NCI-H2081 treated with DMSO at 0.1 percent for 48 hours (cell line): ENCODE results near the gene CFAP97D2.
"Not testable (repeated sequence)": the region's sequence is repeated elsewhere in the genome, so short reads cannot be mapped to it uniquely, and the experiment has no call there.

Experiments
- DNase-seq: peaks from one replicate; lab custom pipeline; 2025; lab: John Stamatoyannopoulos, UW

CFAP97D2 gene

DNA sequence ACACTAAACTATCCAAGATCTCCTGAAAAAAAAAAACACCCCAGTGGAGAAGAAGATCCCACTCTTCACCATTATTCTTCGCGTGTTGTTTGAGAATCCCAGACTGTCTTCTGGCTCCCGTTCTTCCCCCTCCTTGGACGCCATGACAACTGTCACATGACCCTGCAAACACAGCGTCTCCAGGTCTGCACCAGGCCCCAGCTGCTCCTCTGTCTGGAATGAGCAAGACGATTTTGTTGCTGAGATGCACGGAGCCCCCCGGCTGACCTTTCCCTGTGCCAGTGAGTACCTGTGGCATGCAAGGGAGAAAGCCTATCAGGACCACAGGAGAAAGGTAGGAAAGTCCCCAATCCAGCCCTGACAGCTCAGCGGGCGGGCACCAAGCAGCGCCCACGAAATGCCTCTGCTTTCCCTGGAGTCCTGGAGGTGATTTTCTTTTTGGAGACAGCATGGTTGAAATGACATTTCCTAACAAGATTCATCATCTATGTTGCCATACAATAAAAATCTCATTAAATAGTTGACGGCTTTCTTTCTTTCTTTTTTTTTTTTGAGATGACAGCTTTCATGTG lies at the start of gene CFAP97D2:
CFAP97D2 (plus strand) TSS at position 171 of the 572 bp plus-strand sequence; CDS start at position 245, 74 bp downstream.
- no peak for DNase-seq

GRCh38 chr13:114129649-114130062 lies 49.4 kb upstream of the CFAP97D2 start:
- DNase-seq, result no peak

GRCh38 chr13:114130131-114130836 lies 48.8 kb upstream of the CFAP97D2 start:
- DNase-seq, result no peak

- DNase-seq, result no peak
These were observed 48.0 kb upstream of the CFAP97D2 start for GRCh38 chr13:114130837-114131582.

DNA sequence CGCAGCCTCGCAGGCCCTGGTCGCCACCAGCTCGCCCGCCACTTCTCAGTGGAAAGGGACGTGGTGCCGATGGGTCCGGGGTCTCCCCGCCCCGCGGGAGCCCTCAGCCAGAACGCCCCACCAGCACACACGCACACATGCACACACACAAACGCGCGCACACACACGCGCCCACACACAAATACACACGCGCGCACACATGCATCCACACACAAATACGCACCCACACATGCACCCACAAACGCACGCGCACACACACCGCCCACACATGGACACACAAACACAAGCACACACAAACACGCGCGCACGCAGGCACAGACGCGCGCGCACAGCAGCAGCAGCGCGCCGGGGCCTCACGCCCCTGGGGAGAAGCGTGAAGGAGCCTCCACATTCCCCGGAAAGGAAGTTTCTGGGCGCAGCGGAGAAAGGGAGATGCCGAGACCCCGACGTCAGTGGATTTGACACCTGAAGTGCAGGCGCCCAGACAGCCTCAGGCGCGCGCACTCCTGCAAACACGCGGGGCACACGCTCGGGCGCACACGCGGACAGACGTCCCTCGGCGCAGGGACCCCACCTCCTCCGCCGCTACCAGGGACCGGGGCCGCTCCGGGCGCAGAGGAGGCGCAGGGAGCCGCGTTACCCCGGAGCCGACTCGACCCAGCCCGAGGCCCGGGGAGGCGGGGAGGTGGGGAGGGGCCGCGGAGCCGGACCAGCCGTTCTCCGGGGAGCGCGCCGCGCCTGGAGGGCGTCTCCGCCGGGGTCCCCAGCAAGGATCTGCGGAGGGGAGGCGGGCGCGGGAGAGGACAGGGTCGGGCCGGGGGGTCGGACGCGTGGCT lies 47.3 kb upstream of the CFAP97D2 start:
- DNase-seq, result no peak

GRCh38 chr13:114132419-114133121 lies 46.5 kb upstream of the CFAP97D2 start, which contains the start of gene RASA3:
TSS of gene RASA3 (minus strand) at chr13:114132623. CDS start at chr13:114132489, 134 bp downstream.
- DNase-seq, result no peak

DNA sequence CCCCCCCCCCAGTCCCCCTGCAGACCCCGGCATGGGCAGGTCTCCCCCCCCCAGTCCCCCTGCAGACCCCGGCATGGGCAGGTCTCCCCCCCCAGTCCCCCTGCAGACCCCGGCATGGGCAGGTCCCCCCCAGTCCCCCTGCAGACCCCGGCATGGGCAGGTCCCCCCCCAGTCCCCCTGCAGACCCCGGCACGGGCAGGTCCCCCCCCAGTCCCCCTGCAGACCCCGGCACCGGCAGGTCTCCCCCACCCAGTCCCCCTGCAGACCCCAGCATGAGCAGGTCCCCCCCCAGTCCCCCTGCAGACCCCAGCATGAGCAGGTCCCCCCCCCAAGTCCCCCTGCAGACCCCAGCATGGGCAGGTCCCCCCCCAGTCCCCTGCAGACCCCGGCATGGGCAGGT lies 45.9 kb upstream of the CFAP97D2 start:
- not testable (repeated sequence) for DNase-seq

DNA sequence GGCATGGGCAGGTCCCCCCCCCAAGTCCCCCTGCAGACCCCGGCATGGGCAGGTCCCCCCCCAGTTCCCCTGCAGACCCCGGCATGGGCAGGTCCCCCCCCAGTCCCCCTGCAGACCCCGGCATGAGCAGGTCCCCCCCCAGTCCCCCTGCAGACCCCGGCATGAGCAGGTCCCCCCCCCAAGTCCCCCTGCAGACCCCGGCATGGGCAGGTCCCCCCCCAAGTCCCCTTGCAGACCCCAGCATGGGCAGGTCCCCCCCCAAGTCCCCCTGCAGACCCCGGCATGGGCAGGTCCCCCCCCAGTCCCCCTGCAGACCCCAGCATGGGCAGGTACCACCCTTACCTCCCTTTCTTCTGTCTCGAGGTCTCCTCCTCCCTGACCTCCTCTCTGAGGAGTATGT lies 45.5 kb upstream of the CFAP97D2 start:
- not testable (repeated sequence) for DNase-seq

DNA sequence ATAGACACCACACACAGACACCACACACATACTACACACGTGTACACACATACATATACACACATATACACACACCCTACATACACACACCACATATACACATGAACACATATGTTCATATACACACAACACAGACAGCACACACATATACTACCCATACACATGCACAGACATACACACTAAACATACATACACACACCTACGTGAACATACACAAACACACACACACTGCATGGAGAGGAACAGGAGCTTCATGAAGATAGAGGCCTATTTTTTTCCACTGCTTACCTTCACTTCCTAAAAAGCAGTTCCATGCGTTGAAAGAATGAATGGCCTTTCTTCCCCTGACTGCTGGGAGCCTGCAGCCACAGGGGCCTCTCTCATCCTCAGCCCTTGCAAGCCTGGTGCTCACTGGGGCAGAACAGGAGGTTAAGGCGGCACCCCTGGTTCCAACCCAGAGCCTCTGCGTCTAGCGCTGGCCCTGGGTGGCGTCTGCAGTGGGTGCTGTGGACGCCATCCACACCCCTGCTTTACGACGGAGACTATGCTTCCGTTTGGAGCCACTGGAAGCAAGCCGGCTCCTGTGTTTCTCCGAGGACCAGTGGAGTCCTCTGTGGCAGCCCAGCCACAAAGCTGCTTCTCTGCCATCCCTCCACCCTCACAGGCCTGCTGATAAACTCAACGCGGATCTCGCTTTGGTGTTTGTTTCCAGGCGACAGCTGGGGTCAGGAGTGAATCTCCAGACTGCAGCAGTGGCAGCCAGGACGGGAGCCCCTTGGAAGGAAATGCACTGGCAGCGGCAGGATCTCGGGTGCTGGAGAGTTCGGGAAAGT lies 44.7 kb upstream of the CFAP97D2 start:
- DNase-seq, result no peak

DNA sequence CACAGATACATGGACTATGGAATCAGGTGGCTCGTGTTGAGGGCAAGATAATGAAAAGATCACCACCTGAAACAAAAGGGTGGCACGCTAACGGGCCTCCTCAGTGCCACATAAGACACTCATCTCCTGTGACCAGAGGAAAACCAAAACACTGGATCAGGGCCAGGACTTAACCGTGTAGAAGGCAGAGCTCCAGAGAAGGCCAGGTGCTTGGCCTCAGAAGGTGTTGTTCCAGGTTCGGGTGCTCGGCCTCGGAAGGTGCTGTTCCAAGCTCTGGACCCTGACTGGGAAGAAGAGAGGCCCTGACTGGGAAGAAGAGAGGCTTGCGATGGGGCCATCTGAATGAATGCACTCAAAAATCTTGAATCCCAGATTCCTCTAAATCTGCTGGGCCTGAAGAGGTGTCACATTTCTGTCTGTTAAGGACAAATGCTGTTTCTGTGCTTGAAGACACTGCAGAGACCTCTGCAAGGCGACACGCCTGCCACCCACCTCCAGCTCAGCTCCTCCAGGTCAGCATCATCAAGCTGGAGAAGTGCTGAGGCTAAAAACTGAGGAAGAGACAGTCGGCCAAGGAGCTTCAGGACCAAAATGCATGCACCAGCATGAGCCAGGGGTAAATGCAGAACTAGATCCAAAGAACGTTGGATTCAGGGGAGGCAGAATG lies 44.0 kb upstream of the CFAP97D2 start:
- DNase-seq, result no peak

- no peak for DNase-seq
These were observed 43.3 kb upstream of the CFAP97D2 start for GRCh38 chr13:114135731-114136171.

DNA sequence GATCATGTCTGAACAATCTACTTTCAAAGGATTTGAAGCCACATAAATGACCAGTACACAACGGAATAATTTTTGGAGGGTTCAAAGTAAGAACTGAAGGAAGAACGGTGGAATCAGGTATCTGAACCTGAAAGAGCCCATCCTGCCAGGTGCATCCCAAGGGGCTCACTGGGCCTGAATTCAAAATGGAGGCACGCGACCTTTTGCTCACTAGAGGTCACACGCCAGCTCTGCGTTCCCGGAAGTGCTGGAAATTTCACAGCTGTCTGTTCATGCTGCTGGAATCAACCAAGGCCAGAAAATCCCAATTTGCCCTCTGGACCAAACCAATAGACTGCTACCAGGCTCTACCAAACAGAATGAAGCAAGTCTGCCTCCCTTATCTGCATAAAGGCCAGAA lies 42.5 kb upstream of the CFAP97D2 start:
- no peak for DNase-seq

- DNase-seq, result no peak
These were observed 38.7 kb upstream of the CFAP97D2 start for GRCh38 chr13:114140131-114140905.

DNA sequence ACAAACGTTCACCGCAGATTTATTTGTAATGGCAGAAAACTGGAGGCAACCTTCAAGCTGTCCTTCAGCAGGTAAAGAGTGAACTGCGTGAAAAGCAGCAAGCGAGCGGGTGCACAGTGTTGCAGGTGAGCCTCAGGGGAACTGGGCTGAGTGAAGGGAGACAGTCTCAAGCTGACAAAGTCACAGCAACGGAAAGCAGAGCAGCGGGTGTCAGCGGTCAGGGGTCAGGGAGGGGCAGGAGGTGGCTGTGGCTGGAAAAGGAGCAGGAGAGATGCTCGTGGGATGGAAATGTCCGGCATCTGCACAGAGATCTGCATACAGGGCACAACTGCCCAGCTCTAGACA lies 38.2 kb upstream of the CFAP97D2 start:
- DNase-seq, result no peak

DNA sequence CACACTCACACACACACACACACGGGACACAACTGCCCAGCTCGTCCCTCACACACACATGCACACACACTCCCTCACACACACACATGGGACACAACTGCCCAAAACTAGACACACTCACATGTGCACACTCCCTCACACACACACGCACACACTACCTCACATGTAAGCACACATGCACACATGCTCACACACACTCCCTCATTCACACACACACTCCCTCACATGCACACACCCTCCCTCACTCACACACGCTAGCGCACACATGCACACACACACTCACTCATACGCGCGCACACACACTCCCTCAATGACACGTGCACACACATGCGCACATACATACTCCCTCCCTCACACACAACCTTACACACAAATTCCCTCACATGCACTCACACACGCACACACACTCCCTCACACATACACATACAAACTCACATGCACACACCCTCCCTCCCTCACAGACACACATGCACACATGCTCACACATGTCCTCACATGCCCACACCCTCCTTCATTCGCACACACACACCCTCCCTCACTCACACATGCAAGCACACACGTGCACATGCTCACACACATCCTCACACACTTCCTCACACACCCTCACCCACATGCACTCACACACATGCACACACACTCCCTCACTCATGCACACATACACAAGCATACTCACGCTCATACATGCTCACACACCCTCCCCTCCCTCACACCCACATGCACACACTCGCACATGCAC lies 37.6 kb upstream of the CFAP97D2 start:
- DNase-seq, result no peak

- DNase-seq, result no peak
These were observed 36.9 kb upstream of the CFAP97D2 start for GRCh38 chr13:114142137-114142550.

- peak; percentile 11 for DNase-seq
These were observed 36.2 kb upstream of the CFAP97D2 start for GRCh38 chr13:114142640-114143490.
